Sigmoid colon (tissue), 4 donors: ENCODE measurements around the gene GMEB2.

Experiments used
- EP300 ChIP-seq, 4 donors: sonication (generic); formaldehyde crosslinking; IDR thresholded peaks; one replicate each; pipeline ENCODE4 v1.6.1; 2017; ENCODE audit warnings: antibody characterized with exemption in 4 of 4
- TF ChIP-seq, protein P1 (sequence below), 4 experiments: fragments of 450-650 bp in 3 of 4; fragments of 200-600 bp in 1 of 4; IDR thresholded peaks; one replicate each; pipeline ENCODE4 v1.5.1; 2016 to 2019; ENCODE audit warnings: antibody characterized with exemption in 4 of 4, mild to moderate bottlenecking in 3 of 4, moderate library complexity in 2 of 4

DNA sequence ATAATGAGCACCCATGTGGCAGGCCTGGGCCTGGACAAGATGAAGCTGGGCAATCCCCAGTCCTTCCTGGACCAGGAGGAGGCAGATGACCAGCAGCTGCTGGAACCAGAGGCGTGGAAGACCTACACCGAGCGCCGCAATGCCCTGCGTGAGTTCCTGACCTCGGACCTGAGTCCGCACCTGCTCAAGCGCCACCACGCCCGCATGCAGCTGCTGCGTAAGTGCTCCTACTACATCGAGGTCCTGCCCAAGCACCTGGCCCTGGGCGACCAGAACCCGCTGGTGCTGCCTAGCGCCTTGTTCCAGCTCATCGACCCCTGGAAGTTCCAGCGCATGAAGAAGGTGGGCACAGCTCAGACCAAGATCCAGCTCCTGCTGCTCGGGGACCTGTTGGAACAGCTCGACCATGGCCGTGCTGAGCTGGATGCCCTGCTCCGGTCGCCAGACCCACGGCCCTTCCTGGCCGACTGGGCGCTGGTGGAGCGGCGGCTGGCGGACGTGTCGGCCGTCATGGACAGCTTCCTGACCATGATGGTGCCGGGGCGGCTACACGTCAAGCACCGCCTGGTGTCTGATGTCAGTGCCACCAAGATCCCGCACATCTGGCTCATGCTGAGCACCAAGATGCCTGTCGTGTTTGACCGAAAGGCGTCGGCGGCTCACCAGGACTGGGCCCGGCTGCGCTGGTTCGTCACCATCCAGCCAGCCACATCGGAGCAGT lies 71.1 kb downstream of the GMEB2 start:
- TF ChIP-seq, protein P1, sequence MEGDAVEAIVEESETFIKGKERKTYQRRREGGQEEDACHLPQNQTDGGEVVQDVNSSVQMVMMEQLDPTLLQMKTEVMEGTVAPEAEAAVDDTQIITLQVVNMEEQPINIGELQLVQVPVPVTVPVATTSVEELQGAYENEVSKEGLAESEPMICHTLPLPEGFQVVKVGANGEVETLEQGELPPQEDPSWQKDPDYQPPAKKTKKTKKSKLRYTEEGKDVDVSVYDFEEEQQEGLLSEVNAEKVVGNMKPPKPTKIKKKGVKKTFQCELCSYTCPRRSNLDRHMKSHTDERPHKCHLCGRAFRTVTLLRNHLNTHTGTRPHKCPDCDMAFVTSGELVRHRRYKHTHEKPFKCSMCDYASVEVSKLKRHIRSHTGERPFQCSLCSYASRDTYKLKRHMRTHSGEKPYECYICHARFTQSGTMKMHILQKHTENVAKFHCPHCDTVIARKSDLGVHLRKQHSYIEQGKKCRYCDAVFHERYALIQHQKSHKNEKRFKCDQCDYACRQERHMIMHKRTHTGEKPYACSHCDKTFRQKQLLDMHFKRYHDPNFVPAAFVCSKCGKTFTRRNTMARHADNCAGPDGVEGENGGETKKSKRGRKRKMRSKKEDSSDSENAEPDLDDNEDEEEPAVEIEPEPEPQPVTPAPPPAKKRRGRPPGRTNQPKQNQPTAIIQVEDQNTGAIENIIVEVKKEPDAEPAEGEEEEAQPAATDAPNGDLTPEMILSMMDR (IDR thresholded peaks at IDR 0.05): no peak
- TF ChIP-seq EP300 (IDR thresholded peaks at IDR 0.05): no peak
